Renal cortex interstitium (tissue), 15 donors: Measurements from ENCODE around the gene AGPS. TPM values are rescaled to one million over a fixed set of nuclear protein-coding genes. Genes with fewer than 3 reads are reported as not detected.
"Not testable (repeated sequence)": the region's sequence is repeated elsewhere in the genome, so short reads cannot be mapped to it uniquely, and the experiment has no call there.

Source experiments
- DNase-seq, 11 donors: peaks; one replicate each; pipeline ENCODE4 v3.0.0-alpha.2; 2013; ENCODE audit warnings: low read depth in 9 of 11, low spot score in 4 of 11; ENCODE audit errors: extremely low read depth in 1 of 11
- long read RNA-seq, 16 experiments: transcript quantifications; one replicate each; lab custom pipeline, GENCODE V29; 2026
- polyA plus RNA-seq, 3 donors: library from polyadenylated mRNA; unstranded; fragments of 120-200 nt; gene quantifications; one replicate each; pipeline ENCODE4 v1.2.1, GENCODE V29; 2013; ENCODE audit not compliant: insufficient read length in 3 of 3

AGPS gene
- 10 to 100 TPM; 43.7 to 50.5 (median 45.2) TPM for polyA plus RNA-seq
- long read RNA-seq, donor 1, full-length matches to known transcripts: 5 of 5 reads
- long read RNA-seq, donor 1, partial matches to known transcripts: 0 of 5 reads
- long read RNA-seq, donor 1, other reads (novel, unspliced or antisense): 0 of 5 reads
- long read RNA-seq, donor 2, full-length matches to known transcripts: 4 of 4 reads
- long read RNA-seq, donor 2, partial matches to known transcripts: 0 of 4 reads
- long read RNA-seq, donor 2, other reads (novel, unspliced or antisense): 0 of 4 reads
- long read RNA-seq, donor 3, full-length matches to known transcripts: 5 of 5 reads
- long read RNA-seq, donor 3, partial matches to known transcripts: 0 of 5 reads
- long read RNA-seq, donor 3, other reads (novel, unspliced or antisense): 0 of 5 reads
- long read RNA-seq, donor 4, full-length matches to known transcripts: 3 of 12 reads
- long read RNA-seq, donor 4, partial matches to known transcripts: 9 of 12 reads
- long read RNA-seq, donor 4, other reads (novel, unspliced or antisense): 0 of 12 reads
- long read RNA-seq, donor 5: 0 reads
- long read RNA-seq, donor 6, full-length matches to known transcripts: 6 of 27 reads
- long read RNA-seq, donor 6, partial matches to known transcripts: 21 of 27 reads
- long read RNA-seq, donor 6, other reads (novel, unspliced or antisense): 0 of 27 reads
- long read RNA-seq, donor 7, full-length matches to known transcripts: 7 of 7 reads
- long read RNA-seq, donor 7, partial matches to known transcripts: 0 of 7 reads
- long read RNA-seq, donor 7, other reads (novel, unspliced or antisense): 0 of 7 reads
- long read RNA-seq, donor 8, full-length matches to known transcripts: 8 of 8 reads
- long read RNA-seq, donor 8, partial matches to known transcripts: 0 of 8 reads
- long read RNA-seq, donor 8, other reads (novel, unspliced or antisense): 0 of 8 reads
- long read RNA-seq, donor 9, full-length matches to known transcripts: 7 of 19 reads
- long read RNA-seq, donor 9, partial matches to known transcripts: 12 of 19 reads
- long read RNA-seq, donor 9, other reads (novel, unspliced or antisense): 0 of 19 reads
- long read RNA-seq, donor 10, full-length matches to known transcripts: 4 of 4 reads
- long read RNA-seq, donor 10, partial matches to known transcripts: 0 of 4 reads
- long read RNA-seq, donor 10, other reads (novel, unspliced or antisense): 0 of 4 reads
- long read RNA-seq, donor 11, full-length matches to known transcripts: 6 of 6 reads
- long read RNA-seq, donor 11, partial matches to known transcripts: 0 of 6 reads
- long read RNA-seq, donor 11, other reads (novel, unspliced or antisense): 0 of 6 reads
- long read RNA-seq, donor 12, full-length matches to known transcripts: 1 of 14 reads
- long read RNA-seq, donor 12, partial matches to known transcripts: 13 of 14 reads
- long read RNA-seq, donor 12, other reads (novel, unspliced or antisense): 0 of 14 reads
- long read RNA-seq, donor 13, full-length matches to known transcripts: 12 of 12 reads
- long read RNA-seq, donor 13, partial matches to known transcripts: 0 of 12 reads
- long read RNA-seq, donor 13, other reads (novel, unspliced or antisense): 0 of 12 reads
- long read RNA-seq, donor 14, full-length matches to known transcripts: 11 of 11 reads
- long read RNA-seq, donor 14, partial matches to known transcripts: 0 of 11 reads
- long read RNA-seq, donor 14, other reads (novel, unspliced or antisense): 0 of 11 reads
- long read RNA-seq, donor 15, full-length matches to known transcripts: 2 of 2 reads
- long read RNA-seq, donor 15, partial matches to known transcripts: 0 of 2 reads
- long read RNA-seq, donor 15, other reads (novel, unspliced or antisense): 0 of 2 reads
- long read RNA-seq, donor 16, full-length matches to known transcripts: 19 of 19 reads
- long read RNA-seq, donor 16, partial matches to known transcripts: 0 of 19 reads
- long read RNA-seq, donor 16, other reads (novel, unspliced or antisense): 0 of 19 reads

DNA sequence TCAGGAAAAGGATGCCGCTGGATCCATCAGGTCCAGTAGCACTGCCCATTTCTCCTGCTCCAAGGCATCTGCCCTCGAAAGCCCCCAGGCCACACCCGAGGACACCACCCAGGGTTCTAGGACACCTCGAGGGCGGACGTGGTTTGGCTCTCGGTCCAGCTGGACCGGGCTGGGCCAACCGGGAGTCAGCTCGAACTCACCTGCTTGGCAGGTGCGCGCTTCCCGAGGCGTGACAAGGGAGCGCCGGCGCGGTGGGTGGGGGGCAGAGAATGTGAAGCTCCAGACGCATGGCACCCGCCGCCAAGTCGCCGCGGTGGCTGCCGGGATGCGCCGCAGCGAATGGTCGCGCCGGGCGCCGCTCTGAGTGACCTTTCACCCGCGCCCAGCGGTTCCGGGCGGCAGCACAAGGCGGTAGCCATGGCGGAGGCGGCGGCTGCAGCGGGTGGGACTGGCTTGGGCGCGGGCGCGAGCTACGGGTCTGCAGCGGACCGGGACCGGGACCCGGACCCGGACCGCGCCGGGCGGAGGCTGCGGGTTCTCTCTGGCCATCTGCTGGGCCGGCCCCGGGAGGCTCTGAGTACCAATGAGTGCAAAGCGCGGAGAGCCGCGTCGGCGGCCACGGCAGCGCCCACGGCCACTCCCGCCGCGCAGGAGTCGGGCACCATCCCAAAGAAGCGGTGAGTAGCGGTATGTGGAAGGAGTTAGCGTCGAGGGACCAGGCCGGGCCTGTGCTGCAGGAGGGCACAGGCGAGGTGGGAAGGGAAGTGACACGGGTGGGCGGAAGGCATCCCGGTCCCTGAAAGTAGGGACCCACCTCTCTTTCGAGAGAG lies at the start of gene AGPS:
TSS of gene AGPS (plus strand) at position 401 of the 830 bp plus-strand sequence. CDS start at position 418, 17 bp downstream.
- peak in 7 of 11 donors; percentile 43 to 69 (median 59) for DNase-seq

GRCh38 chr2:177343773-177344172 lies 48.8 kb upstream of the AGPS start:
- DNase-seq: no peak

DNA sequence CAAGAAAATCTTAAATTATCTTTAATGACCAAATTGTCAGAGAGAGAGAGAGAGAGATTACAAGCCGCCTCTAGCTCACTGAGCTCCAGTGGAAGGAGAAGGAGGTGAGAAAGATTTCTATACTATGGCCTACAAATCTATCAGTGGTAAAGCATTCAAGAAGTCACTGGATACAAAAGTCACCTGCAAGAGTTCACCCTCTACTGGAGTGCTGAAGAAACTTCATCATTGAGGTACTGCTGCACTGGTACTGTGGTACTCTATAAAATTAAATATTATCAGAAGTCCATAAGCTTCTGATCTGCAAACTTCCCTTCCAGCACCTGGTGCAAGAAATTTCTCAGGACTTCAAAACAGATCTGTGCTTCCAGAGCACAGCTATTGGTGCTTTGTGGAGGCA lies 48.3 kb upstream of the AGPS start:
- DNase-seq: no peak

DNA sequence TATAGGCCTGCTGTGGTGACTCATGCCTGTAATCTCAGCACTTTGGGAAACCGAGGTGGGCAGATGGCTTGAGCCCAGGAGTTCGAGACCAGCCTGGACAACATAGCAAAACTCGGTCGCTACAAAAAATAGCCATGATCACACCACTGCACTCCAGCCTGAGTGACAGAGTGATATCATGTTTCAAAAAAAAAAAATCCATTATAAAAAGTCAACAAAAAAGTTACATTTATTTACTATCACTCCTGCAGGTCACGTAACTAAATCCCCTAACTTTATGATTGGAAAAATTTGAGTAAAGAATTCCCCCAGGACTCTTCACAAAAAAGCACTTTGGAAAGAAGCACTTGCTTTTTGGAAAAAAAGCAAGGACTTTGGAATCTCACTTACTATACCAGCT lies 46.4 kb upstream of the AGPS start:
- no peak for DNase-seq

DNA sequence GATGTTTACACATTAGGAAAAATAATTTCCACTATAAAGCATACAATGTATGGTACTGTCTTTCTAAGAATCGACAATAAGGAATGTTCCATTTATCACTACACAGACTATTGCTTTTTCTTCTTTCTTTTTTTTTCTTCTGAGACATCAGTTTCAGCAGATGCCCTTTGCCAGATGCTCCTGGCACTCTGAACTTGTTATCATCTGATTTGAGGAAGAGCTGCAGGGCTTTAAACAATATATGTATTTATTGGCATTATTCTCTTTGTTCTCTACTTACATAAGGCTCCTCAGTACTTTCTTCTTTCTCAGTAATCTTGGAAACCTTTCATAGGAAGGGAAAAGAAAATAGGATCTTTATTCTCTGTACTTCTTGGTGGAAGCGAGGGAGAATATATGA lies 45.0 kb upstream of the AGPS start:
- DNase-seq: no peak

GRCh38 chr2:177348118-177348654 lies 44.4 kb upstream of the AGPS start:
- no peak for DNase-seq

DNA sequence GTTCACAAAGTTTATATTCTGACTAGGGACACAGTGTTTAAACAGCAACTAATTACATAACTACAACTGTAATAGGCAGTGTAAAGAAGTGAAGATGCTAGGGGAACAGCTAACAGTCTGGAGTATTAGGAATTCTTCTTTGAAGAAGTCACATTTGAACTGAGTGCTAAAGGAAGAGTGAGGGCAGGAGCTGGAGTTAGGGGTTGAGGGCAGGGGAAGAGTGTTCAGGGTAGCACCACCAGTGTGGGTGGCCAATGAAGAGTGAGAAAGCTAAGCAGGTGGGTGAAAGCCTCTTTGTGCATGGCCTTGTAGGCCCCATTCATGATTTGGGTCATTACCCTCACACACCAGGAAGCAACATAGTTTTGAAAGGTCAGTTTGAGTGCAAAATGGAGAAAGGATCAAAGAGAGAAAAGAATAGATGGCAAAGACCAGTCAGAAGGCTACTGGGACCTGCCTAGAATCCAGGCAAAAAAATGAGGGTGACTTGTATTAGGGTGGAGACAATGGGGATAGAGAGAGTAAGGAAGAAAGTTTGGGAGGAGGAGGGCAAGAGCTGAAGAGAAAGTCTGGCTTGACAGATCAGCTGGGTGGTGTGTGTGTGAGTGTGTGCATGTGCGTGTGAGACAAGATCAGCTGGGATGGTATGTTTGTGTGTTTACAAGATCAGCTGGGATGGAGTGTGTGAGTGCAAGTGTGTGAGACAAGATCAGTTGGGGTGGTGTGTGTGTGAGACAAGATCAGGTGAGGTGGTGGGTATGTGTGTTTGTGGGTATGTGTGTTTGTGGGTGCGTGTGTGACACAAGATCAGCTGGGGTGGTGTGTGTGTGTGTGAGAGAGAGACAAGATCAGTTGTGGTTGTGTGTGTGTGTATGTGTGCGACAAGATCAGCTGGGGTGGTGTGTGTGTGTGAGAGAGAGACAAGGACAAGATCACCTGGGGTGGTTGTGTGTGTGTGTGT lies 43.6 kb upstream of the AGPS start:
- DNase-seq: no peak

GRCh38 chr2:177350624-177351023 lies 41.9 kb upstream of the AGPS start:
- DNase-seq: not testable (repeated sequence)

- DNase-seq: not testable (repeated sequence)
Observed at GRCh38 chr2:177351121-177351520, 41.5 kb upstream of the AGPS start.

GRCh38 chr2:177352441-177353186 lies 40.0 kb upstream of the AGPS start:
- no peak for DNase-seq

DNA sequence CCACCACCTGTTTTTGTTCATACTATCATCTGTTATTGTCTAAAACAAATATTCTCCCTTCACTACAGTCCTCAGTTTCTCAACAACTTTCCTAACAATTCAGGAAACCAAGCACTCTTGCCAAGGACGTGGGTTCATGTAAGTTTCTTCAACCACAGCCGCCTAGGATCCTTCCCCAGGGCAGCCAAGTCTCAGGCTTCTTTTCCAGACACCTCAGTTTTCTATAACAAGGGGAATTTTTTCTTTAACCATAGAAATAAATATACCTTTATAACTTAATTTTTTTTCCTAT lies 39.4 kb upstream of the AGPS start:
- DNase-seq: no peak

GRCh38 chr2:177354541-177354940 lies 38.0 kb upstream of the AGPS start:
- DNase-seq: not testable (repeated sequence)

DNA sequence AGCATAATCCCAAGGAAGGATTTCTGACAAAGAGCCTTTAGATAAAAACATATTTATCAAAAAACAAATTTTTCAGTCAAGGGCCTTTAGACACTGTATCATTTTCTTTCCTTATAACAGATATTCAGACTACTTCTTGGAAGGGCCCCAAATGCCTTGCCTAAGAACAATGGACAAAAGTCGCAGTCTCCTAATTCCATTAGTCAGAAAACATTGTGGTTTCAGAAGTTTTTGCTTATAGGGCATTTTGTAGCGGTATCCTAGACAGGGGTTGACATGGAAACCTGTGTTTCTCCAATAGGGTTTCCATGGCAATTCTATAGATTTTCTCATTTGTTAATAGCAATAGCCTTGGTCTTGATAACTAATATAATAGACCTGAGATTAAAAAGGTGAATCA lies 36.7 kb upstream of the AGPS start:
- DNase-seq: no peak

- no peak for DNase-seq
Observed at GRCh38 chr2:177359836-177360595, 32.6 kb upstream of the AGPS start.
